GM18951 (cell line): Measurements from ENCODE around the gene ZNF670.

Source experiments
- POLR2A ChIP-seq: IDR thresholded peaks from 4 replicates; pipeline ENCODE4 v1.6.1; 2011; ENCODE audit warnings: mild to moderate bottlenecking; ENCODE audit not compliant: insufficient read length, insufficient read depth; ENCODE audit errors: extremely low read depth
- in situ Hi-C: fragments of 300-500 bp; cut with MboI; formaldehyde crosslinking; loops from one replicate; pipeline ENCODE4 v1.12.0; 2022; ENCODE audit warnings: low sequenced_read_pairs, mixed read lengths, inconsistent platforms; ENCODE audit not compliant: unreplicated experiment

ZNF670 gene

DNA sequence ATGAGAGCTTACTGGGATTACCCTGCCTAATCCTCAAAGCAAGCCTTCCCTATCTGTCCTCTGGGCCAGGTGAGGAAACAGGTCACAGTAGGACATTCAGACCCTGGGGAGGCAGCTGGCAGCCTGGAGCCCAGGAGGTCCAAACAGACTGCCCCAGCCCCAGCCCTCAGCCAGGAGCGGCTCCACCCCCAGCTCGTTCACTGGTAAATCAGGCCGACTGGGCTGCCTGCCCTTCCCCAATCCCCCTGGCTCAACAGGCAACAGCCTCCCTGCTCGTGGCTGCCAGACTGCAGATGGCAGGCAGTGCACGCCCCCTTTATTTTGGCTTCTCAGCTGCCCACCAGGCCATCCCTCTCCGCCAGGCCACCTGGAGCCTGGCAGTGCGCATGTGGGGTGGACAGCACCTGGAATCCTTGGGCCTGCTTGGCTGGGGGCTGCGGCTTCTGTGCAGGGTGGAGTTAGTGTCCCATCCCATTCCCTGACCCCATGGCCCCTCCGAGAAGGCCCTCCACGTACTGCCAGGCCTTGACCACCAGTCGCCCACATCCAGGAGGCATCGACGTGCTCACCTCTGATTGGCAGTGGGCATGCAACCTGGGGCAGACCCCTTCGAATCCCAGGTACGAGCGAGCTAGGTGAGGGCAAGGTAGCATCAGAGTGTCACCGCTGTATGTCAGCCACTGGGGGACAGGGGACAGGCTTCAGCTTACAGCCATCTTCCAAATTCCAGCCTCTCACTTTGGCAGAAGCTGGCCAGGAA is 11.2 kb upstream of the ZNF670 start:
- in situ Hi-C loops: no loop called here
- TF ChIP-seq POLR2A: no peak

- in situ Hi-C loops: no loop called here
- TF ChIP-seq POLR2A: no peak
These were observed 10.4 kb upstream of the ZNF670 start for GRCh38 chr1:247088967-247089366.

- in situ Hi-C loops: no loop called here
- no peak for TF ChIP-seq POLR2A
These were observed 8.6 kb upstream of the ZNF670 start for GRCh38 chr1:247087256-247087655.

DNA sequence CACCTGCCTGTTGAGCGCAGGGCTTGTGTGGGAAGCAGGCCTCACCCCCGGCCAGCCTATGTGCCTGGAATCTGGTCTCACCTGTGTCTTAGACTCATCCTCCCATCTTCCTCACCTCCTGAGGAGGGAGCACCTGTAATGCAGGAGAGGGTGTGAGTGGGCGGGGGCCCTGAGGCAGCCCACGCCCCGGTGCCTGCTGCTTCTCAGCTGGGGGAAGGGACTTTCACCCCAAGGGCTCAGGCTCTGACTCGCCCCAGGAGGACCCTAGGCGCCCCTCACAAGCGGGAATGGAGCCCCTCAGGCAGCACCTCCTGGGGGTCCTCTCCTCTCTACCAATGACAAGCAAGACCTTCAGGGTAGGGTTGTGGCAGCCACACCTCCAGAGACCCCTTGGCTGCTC is 6.7 kb upstream of the ZNF670 start:
- in situ Hi-C loops: no loop called here
- TF ChIP-seq POLR2A: no peak

DNA sequence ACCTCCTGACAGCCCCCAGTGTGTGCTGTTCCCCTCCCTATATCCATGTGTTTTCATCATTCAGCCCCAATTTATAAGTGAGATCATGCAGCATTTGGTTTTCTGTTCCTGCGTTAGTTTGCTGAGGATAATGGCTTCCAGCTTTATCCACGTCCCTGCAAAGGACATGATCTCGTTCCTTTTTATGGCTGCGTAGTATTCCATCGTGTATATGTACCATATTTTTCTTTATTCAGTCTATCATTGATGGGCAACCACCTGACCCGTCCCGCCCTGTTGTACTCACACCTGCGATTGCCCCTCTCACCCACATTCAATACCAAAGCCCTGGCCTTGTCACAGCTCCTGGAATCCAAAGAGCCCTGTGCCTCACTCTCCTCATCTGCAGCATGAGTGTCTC is 6.2 kb upstream of the ZNF670 start:
- in situ Hi-C loops: no loop called here
- TF ChIP-seq POLR2A: no peak

- in situ Hi-C loops: no loop called here
- TF ChIP-seq POLR2A: no peak
These were observed 697 bp upstream of the ZNF670 start for GRCh38 chr1:247079141-247079874.

- in situ Hi-C loops: no loop called here
These were observed 744 bp downstream of the ZNF670 start for GRCh38 chr1:247077876-247078257.

GRCh38 chr1:247077213-247077612 is 1.4 kb downstream of the ZNF670 start:
- in situ Hi-C loops: no loop called here
- TF ChIP-seq POLR2A: no peak

More at GRCh38 chr1:247077876-247078257, 744 bp downstream of the ZNF670 start:
- TF ChIP-seq POLR2A: no peak

DNA sequence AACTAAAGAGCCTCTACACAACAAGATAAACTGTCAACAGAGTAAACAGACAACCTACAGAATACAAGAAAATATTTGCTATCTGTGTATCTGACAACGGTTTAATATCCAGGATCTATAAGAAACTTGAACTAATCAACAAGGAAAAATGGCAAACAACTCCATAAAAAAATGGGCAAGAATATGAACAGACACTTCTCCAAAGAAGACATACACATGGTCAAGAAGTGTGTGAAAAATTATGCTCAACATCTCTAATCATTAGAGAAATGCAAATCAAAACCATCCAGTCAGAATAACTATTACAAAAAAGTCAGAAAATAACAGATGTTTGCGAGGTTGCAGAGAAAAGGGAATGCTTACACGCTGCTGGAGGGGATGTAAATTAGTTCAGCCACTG is 8.0 kb downstream of the ZNF670 start:
- no peak for TF ChIP-seq POLR2A
- in situ Hi-C loops: no loop called here

- in situ Hi-C loops: no loop called here
- no peak for TF ChIP-seq POLR2A
These were observed 14.3 kb downstream of the ZNF670 start for GRCh38 chr1:247064304-247064703.

DNA sequence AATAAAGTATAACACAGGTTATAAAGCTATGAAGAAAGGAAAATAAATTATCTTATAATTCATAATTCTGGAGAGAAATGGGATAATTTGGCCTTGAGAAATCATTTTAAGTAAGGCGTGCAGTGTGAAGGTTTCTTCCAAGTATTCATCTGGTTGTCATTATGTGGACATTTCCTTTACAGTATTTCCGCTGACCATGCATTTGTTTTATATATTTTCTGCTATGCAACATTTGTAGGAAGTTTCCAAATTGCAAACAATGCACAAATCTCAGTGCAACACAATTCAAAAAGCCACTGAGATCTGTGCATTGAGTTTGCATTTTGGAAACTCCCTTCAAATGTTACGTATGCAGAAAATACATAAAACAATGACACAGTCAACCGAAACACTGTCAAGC is 17.8 kb downstream of the ZNF670 start:
- no peak for TF ChIP-seq POLR2A

GRCh38 chr1:247056071-247056470 is 22.5 kb downstream of the ZNF670 start:
- in situ Hi-C loops: no loop called here
- TF ChIP-seq POLR2A: no peak

More for the DNA sequence above, 17.8 kb downstream of the ZNF670 start:
- in situ Hi-C loops: no loop called here

- no peak for TF ChIP-seq POLR2A
- in situ Hi-C loops: no loop called here
These were observed 23.6 kb downstream of the ZNF670 start for GRCh38 chr1:247054992-247055415.

GRCh38 chr1:247047702-247048101 is 30.9 kb downstream of the ZNF670 start:
- TF ChIP-seq POLR2A: no peak
- in situ Hi-C loops: no loop called here

GRCh38 chr1:247047260-247047659 is 31.4 kb downstream of the ZNF670 start:
- in situ Hi-C loops: no loop called here
- no peak for TF ChIP-seq POLR2A

- in situ Hi-C loops: no loop called here
- TF ChIP-seq POLR2A: no peak
These were observed 35.2 kb downstream of the ZNF670 start for GRCh38 chr1:247043406-247043805.
